HG02981 (cell line): Measurements from ENCODE around the gene MPP2.
"Not testable (repeated sequence)": the region's sequence is repeated elsewhere in the genome, so short reads cannot be mapped to it uniquely, and the experiment has no call there.

ENCODE experiments used
- ATAC-seq: cut with Tn5 transposase; IDR thresholded peaks from one replicate; pipeline ENCODE4 v1.9.1; 2021; ENCODE audit warnings: mild to moderate bottlenecking, moderate library complexity; ENCODE audit not compliant: unreplicated experiment

Gene MPP2

GRCh38 chr17:43907425-43907981, at the start of gene MPP2:
Gene MPP2, minus strand, starts transcription at chr17:43907536. Its CDS starts 3,076 bp downstream, at chr17:43904460.
- ATAC-seq, result no peak

- ATAC-seq, result no peak
Observed at GRCh38 chr17:43956222-43956621, 48.9 kb upstream of the MPP2 start.

GRCh38 chr17:43953746-43954145, 46.4 kb upstream of the MPP2 start, which contains the start of gene PYY:
Gene PYY, minus strand, starts transcription at chr17:43953940. Its CDS starts 457 bp downstream, at chr17:43953483.
- no peak for ATAC-seq

- no peak for ATAC-seq
Observed at GRCh38 chr17:43952724-43953666, 45.7 kb upstream of the MPP2 start.

- no peak for ATAC-seq
Observed at GRCh38 chr17:43952351-43952723, 45.0 kb upstream of the MPP2 start.

GRCh38 chr17:43951750-43952149, 44.4 kb upstream of the MPP2 start:
- no peak for ATAC-seq

DNA sequence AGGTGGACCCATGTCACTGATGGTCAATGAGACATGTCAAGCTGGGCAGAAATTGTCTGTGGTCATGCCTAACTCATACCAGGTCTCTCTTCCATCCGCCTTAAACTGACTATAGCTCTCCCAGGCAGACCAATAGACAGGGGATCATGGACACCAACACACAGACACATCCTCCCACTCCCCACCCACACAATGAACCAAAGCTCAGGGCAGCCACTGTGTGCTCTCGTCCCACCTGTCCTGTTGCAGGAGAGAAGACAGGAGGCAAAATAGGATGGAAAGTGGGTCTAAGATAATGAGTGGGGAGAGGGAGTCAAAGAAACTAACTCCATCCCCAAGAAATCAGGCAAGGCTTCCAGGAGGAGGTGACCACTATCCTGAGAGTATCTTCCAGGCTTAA, 43.2 kb upstream of the MPP2 start:
- ATAC-seq, result no peak

GRCh38 chr17:43949781-43950180, 42.4 kb upstream of the MPP2 start:
- no peak for ATAC-seq

DNA sequence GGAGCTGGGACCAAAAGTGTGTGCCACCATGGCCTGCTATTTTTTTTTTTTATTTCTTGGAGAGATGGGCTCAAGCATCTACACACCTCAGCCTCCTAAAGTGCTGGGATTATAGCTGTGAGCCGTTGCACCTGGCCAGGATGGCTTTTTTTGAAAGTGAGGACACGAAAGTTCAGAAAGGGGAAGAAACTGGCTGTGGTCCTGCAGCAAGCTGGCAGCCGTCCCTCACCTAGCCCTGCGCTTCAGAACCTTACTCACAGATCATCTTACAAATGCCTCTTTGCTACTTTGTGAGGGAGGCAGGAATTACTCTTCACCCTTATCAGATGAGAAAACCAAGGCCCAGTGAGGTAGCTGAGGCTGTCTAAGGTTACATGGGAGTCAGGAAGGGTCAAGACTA, 39.4 kb upstream of the MPP2 start:
- no peak for ATAC-seq

- ATAC-seq, result no peak
Observed at GRCh38 chr17:43945074-43945829, 37.9 kb upstream of the MPP2 start.

- ATAC-seq, result no peak
Observed at GRCh38 chr17:43942051-43942685, 34.8 kb upstream of the MPP2 start, which contains the start of gene PPY. Gene PPY, minus strand, starts transcription at chr17:43942476. Its CDS starts 822 bp downstream, at chr17:43941654.

DNA sequence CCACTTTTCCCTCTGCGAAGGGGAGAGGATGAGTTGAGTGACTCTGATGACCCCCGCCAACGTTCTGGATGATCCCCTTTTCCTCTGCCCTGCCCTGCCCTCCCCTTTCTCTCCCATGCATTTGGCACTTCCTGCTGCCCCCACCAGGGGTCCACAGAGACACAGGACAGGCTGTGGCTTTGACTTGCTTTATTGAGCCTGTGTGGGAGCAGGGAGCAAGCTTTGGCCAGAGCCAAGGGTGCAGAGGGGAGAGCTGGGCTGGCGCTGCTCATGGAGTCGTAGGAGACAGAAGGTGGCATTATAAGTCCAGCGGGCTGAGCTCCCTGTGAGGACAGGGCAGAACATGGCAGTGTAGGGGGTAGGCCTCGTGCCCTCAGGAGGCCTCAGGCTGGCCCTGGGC, 33.3 kb upstream of the MPP2 start:
- ATAC-seq, result no peak

DNA sequence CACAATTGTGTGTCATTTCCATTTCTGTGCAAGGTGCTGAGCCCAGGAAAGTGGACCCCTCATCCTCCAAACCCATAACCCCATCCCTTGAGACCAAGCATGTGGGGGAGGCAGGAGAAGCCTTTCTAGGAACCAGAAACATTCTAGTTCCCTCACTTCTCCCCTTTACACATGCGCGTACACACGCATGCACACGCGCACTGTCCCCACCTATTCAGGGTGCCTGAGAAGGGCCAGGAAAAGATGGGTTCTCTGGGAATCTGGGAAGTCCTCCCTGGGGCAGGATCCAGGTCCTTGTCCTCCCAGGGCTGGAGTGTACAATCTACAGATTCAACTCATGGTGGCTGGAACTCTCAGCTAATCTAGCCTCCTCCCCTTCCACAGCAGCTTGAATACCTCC, 32.5 kb upstream of the MPP2 start:
- ATAC-seq, result no peak

DNA sequence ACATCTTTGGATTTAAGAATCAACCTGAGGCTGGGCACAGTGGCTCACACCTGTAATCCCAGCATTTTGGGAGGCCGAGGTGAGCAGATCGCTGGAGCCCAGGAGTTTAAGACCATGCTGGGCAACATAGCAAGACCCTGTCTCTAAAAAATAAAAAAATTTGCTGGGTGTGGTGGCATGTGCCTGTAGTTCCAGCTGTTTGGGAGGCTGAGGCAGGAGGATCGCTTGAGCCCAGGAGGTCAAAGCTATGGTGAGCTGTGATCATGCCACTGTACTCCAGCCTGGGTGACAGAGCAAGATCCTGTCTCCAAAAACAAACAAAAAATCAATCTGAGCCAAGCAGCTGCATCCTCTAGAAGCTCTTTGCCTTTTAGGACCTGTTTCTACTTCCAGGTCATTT, 32.1 kb upstream of the MPP2 start:
- ATAC-seq, result not testable (repeated sequence)

DNA sequence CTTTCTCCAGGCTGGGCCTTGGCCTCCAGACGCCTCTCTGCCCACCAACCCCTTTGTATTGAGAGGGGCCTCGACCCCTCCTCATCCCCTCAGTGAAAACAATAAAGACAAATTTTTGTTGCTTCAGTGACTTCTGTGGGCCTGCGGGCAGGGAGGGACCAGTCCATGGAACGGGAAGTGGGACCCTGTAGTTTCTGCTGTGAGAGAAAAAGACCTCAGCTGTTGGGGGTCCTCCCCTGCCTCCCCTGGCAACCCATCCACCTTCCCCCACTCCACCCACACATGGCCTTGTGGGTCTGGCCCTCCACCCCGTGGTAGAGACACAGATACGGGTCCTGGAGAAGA, 31.5 kb upstream of the MPP2 start:
- no peak for ATAC-seq

DNA sequence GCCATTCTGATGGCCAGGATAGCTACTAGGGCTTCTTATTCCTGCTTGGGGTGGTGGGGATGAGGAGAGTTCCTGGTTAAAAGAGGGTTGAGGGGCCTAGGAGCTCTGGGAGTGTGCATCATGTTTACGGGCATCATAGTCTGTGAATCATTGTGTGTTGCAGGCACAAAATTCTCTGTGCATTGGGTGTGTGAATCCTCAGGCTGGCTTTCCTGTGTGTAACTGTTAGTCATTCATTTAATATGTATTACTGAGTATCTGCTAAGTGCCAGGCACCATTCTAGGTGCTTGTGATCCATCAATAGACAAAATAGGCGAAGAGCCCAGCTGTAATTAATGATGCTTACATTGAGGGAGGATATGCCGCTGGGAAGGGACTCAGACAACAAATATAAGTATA, 29.1 kb upstream of the MPP2 start:
- ATAC-seq, result no peak

DNA sequence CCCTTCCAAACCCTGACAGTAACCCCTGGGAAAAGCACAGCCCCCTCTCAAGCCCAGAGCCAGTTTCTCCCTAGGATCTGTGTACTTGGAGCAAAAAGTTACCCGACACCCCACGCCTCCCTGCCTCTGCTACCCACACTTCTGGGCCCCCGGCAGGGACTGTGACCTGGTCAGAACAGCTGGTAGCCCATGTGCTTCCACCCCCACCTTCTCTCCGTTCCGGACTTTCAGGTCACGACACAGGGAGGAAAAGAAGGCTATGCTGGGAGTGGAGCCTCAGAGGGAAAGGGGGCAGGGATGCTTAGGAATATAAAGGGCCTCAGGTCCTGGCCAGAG, 28.6 kb upstream of the MPP2 start:
- no peak for ATAC-seq

DNA sequence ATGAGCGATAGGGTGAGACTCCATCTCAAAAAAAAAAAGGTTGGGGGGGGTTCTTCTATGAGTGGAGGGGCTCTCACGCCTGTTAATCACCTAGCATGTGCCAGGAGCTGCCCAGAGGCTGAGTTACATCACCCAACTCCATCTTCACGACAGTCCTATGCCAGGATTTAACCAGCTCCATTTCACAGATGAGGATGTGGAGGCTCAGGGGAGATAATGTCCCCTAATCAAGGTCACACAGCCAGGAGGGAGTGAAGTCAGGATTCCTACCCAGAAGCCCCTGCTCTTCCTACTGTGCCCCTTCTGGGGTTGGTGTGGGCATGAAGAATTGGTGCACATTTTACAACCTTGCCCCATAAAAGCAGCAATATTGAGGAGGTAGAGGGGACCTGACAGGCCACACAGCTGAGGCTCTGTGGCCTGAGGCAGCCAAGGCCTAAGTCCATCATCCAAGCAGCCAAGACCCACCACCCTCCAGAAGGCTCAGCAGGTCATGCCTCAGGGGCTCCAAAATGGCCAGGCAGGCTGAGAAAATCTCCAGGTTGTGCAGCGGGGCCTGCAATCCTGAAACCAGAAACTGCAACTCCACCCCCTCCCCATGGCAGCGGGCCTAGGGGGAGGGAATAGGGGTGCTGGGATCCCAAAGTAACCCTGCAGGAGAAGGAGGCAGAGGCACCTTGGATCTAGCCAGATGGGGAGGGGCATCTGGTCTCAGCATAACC, 28.0 kb upstream of the MPP2 start:
- no peak for ATAC-seq

DNA sequence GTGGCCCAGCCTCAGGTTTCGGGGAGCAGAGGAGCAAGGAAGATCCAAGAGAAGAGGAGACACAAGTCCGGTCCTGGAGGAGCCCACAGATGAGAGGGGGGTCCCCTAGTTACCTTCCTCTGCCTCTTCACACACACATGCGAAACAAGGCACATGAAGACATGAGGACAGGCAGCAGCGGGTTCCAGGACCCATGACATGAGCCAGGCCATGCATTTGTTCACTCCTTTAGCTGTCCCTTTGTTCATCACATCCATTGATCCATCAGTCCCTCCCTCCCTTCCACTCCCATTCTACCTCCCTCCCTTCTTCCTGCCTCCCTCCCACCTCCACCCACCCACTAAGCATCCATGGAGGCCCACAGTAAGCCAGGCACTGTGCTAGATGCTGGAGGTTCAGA, 25.6 kb upstream of the MPP2 start:
- ATAC-seq, result no peak

DNA sequence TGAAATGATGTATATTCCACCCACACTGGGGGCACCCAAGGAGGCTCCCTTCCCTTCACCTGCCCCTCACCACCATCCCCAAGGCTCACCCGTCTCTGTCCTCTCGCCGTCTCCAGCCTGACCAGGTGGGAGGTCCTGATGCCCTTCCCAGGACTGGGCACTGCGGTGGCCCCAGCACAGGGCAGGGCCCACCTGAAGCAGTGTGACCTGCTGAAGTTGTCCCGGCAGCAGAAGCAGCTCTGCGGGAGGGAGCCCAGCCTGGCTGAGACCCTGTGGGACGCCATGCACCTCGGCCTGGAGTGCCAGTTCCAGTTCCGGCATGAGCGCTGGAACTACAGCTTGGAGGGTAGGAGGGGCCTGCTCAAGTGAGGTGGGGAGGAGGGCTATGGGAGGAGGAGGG, 25.0 kb upstream of the MPP2 start:
- ATAC-seq, result no peak
